HG02981 (cell line): ENCODE data around the gene ATXN7.

Experiments
- ATAC-seq: cut with Tn5 transposase; IDR thresholded peaks from one replicate; pipeline ENCODE4 v1.9.1; 2021; ENCODE audit warnings: mild to moderate bottlenecking, moderate library complexity; ENCODE audit not compliant: unreplicated experiment

Gene ATXN7

GRCh38 chr3:63932509-63933212, 69.0 kb downstream of the ATXN7 start:
- ATAC-seq = no peak

DNA sequence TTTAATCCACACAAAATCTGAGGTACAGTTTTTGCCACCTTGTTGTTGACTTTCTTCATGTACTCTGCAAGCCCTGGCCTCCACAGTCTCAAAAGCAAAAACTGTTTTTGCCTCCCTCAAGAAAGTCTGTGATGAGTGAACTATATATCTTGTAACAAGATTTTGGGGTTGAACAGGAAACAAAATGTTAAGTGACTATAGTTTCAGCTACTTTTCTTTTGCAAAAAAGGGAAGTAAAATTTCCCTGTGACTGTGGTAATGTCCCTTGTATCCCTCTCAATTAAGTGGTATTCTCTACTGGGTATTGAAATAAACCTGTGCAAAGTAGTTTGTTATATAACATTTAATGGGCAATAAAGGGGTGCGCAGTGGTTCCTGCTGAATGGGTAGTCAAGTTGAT, 69.8 kb downstream of the ATXN7 start:
- peak; percentile 52 for ATAC-seq

DNA sequence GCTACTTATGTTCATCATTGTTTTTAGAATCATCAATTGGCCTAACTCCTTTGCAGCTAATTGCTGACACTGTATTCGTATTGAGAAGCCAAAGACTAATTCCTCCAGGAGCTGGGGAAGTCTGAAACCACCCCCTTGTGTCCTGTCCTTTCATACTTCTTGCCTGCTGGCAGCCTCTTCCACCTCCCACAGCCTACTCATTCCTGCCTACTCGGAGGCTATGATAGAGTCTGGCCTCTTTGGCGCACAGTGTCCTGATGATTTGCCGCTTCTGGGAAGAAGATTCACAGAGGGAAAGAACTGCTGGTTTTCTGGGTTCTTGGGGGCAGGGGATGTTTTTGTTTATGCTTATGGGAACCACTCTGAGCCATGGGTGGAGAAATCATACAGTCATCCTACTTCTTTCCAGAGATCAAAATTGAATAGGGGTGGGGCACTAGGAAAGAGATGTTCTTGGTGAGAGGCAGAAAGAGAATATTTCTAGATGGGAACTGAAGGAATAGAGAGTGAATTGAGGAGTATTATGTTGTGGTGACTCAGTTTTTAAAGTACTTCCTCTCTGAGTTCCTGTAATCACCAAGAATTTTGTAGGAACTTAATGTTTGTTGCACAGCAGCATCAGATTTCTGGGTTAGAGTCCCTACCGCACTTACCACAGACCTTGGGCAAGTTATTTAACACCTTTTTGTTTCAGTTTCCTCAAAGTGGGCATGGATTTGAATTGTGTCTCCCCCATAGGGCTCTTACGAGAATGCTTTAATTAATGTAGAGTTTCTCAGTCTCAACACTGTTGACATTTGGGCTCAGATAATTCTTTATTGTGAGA, 70.6 kb downstream of the ATXN7 start:
- ATAC-seq = no peak

DNA sequence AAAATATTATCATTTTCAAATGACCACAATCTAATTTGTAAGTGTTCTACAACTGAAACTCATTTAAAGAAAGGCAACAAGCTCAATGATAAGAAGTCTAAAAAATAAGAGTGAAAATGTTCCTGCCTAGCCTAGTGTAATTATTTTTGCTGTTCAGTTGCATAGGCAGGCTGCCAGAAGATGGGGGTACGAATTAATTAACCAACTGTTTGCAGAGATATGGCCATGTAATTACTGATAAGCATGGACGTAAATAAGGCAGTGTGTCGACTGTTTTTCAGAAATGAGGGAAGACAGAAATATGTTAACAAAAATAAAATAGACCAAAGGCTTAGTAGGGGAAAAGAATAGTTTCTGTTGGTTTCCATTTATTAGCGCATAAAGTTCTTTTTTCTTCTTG, 73.3 kb downstream of the ATXN7 start:
- ATAC-seq = no peak

GRCh38 chr3:63937661-63938651, 74.3 kb downstream of the ATXN7 start:
- peak; percentile 54 for ATAC-seq

DNA sequence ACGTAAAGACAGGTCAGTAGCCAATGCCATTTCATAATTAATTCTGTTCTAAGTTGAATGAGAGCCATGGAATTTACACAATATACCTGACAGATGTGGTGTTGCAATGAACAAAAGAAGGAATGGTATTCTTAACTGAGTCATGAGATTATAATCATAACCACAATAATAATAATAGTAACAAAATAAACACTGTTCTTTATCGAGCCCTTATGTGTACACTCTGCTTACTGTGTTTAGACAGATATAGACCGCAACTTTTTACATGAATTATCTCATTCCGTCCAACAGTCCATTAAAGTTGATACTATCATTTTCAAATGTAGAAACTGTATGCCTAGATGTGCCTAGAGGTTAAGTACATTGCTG, 76.7 kb downstream of the ATXN7 start:
- ATAC-seq = no peak

DNA sequence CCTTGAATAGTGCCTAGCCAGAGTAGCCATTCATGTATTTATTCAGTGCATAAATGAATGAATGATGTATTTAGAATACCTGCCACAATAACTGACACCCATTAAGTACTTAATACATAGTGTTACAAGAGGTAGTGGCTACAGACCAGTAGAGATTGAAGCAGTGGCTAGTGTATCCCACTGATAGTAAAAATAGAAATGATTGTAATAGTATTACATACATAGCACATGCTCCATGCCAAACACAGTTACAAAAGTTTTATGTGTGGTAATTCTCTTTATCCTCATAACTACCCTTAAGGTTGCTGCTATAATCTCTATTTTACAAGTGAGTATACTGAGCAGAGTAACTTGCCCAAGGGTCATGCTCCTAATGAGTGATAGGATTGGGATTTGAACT, 78.9 kb downstream of the ATXN7 start:
- ATAC-seq = no peak

DNA sequence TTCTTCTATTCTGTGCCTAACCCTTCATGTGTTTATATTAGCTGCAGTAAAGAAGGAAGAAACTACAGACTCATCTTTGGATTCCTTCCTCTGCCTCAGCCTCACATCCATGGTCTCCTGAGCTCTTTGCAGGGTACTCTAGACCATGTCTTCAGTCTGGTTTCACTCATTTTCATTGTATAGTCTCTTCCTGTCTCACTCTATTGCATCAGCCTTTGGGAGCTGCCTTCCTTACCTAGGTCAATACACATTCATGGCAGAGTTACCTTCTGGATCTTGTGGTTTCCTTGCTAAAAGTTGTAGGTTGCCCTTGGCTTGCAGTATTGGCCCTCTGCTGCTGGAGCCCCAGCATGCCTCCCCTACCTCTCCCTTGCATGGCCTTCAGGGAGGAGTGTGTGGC, 80.0 kb downstream of the ATXN7 start:
- ATAC-seq = no peak

DNA sequence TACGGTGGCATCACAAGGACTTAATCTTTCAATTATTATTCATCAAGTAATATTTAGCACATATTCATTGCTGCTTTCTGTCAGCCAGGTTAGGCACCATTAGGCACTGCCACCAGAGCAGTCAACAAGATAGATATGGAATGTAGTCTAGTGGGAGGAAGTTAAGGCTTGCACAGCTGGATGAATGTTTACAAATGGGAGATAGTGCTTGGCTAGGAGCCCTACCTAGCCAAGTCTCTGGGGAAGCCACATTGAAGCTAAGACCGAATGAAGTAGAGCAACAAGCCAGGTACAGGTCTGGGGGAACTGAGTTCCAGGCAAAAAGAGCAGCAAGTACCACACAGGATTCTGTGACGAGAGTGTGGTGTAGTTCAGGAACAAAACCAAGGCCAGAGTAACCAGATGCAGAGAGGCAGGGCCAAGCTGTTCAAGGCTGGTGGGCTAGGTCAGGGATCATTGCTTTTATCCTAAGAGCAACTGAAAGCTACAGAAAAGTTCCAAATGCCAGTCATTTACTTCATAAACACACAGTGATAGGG, 82.0 kb downstream of the ATXN7 start:
- no peak for ATAC-seq

- ATAC-seq = no peak
Measured at GRCh38 chr3:63946753-63947152, 83.1 kb downstream of the ATXN7 start.

DNA sequence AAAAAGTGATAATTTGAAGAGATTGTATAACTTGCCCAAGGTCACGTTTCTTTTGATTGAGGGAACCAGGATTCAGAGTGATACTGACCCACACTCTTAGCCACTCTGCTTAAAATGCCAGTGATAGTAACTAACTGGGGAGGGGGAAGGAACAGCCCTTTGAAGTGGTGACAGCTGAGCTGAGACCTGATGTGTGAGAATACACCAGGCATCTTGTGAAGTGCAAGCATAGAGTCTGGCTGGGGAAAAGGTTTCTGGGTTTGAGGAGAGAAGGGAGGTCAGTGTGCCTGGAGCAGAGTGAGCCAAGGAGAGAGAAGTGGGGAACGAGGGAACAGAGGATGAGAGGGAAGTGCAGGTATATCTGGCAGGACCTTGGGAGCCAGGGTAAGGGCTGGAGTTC, 83.9 kb downstream of the ATXN7 start:
- ATAC-seq = no peak

DNA sequence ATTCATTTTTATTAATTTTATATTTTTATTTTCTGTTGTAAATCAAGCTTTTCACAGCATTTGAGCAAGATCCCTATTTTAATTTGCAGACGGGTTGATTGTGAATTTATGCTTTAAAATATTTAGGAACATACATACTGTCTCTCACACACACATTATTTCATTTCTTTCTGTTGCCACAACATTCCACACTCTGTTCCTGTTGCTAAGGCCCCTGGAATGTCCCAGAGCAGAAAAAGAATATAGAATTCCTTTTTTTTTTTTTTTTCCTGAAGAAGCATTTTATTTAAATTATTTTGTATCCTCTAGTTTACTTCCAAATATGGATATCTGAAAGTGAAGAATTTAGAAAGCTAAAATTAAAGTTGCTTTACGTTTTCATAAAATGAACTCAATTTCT, 85.3 kb downstream of the ATXN7 start:
- ATAC-seq = no peak

DNA sequence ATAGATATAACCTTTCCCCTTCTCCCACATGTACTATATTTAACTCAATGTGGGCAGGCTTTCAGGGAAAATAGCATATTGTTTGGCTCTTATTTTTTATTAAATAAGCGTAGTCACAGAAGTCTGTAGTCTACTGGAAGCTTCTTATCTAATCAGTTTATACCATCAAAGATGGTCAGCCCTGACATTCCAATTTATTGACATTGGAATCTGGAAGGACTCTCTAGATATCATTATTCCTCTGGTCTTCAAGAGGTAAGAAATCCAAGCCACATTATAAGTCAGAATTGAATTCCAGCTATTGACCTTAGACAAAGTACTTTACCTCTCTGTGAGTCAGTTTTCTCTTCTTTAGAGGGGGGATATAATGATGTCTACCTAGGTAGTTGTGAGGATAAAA, 87.0 kb downstream of the ATXN7 start:
- no peak for ATAC-seq

DNA sequence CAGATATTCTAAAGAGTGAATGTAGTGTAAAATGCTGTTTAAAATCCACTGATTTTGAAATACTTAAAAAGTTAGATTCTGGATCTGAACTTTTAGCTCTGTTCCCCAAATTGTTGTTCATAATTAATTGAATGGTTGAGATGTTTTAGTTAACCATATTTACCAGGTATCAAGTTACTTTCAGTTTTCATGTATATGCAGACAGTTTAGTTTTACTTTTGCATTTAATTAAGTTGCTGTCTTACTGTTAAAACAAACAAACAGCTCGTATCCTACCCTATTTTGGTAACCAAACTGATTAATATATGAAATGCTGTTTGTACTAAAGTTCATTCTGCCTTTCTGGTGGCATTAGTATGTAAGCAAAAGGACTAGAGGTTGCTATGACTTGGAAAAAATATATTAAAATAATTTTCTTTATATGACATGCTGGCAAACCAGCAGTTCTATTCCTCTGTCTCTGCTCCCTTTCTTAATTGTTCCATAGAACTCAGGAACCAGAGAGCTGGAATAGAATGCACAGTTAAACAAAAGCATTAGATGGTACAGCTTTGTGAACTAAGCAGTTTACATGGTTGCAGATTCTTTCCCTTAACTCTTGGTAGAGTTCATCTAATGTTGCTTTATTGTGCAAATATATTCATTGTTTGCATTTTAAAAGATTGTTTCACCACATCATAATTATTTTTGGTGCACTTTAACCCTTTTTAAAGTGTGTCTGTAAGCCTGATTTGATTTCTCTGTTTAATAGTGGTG, 88.0 kb downstream of the ATXN7 start:
- peak; percentile 56 for ATAC-seq

GRCh38 chr3:63952248-63952594, 88.6 kb downstream of the ATXN7 start:
- ATAC-seq = no peak

GRCh38 chr3:63954182-63954581, 90.5 kb downstream of the ATXN7 start:
- no peak for ATAC-seq

- no peak for ATAC-seq
Measured at GRCh38 chr3:63955036-63955650, 91.5 kb downstream of the ATXN7 start.

GRCh38 chr3:63955830-63956545, 92.3 kb downstream of the ATXN7 start:
- ATAC-seq = no peak

DNA sequence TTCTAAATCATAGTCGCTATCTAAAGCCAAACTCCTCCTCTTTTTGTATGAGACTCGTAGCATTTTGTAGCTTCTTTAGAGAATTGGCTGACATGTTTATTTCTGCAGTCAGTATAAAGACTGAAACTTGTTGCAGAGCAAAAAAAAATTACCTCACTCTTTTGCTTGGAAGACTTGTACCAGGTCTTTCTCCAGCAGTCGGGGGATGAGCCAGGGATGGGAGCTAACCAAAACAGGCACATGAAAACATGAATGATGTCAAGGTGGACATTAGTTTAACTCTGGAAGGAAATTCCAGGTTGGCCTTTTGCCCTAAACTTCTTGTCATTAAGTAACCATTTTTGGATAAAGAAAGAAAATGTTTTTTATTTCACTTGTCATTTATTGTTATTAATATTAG, 95.5 kb downstream of the ATXN7 start:
- ATAC-seq = no peak
